ENCODE results near the gene C10orf143.

- TF ChIP-seq CTCF (IDR thresholded peaks at IDR 0.05) = no peak
- TF ChIP-seq POLR2A (IDR thresholded peaks at IDR 0.05) = no peak
Observed at GRCh38 chr10:130022086-130022485, 88.5 kb downstream of the C10orf143 start.
